Stimulated activated naive CD4-positive, alpha-beta T cell (primary cell): ENCODE results near the gene KRTAP10-6.
"Not testable (repeated sequence)": the region's sequence is repeated elsewhere in the genome, so short reads cannot be mapped to it uniquely, and the experiment has no call there.

Source experiments
- DNase-seq, 6 experiments: peaks; one replicate each; lab custom pipeline; 2025; lab: John Stamatoyannopoulos, UW

The KRTAP10-6 gene

DNA sequence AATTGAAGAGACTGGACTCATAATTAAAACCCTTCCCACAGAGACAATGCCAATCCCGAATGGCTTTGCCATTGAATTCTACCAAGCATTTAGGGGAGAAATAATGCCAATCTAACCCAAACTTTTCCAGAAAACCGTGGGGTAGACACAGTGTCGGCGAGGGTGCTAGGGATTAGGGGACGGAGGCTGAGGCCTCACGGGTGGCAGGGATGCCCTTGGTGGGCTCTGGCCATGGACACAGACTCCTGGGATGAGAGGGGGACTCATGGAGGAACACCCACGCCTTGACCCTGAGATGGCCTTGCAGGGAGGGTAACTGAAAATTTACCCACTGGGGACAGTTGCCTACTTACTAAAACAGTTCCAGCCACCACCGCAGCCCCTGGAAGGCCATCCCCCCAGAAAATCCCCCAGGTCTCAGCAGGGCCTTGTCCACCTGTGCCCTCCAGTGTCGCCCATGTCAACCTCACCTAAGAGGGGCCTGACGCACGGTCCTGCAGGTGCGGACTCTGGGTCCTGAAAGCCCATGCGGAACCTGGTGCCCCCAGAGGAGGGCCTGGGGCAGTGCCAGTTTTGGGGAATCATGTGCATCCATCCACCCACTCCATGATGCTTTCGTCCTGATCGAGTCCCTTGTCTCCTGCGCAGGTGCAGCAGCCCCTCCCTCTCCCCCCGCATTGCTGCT lies 13.8 kb downstream of the KRTAP10-6 start:
- no peak for DNase-seq

- no peak for DNase-seq
These were observed 16.3 kb downstream of the KRTAP10-6 start for GRCh38 chr21:44576025-44576420.

DNA sequence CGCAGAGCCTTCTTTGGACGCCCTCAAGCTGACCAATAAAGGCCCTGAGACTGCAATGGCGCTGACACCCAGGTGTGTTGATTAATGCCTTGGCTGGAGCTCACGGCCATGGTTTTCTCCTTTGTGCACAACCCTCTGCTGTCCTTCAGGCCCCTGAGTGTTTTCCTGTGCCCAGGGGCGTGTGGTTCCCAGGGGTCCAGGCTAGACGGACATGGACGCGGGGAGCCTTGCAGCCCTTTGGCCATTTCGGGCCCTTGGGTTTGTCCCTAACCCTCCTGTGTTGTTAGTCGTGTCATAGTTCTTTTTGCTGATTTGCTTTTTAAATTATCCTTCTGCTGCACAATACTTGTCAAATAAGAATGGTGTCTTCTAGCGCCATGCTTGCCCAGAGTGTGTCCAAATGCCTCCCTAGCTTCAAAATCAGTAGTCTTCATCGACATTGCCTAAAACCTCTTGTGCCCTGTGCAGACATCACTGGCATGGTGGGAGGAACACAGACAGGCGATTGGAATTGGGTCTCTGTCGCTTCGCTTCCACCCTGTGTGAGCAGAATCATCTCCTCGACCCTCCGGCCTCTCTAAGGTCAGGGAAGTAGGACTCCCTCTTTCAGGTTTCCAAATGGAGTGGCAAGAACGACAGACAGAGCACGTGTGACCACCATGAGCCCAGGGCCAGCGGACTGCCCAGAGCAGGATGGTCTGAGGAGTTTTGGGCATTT lies 16.8 kb downstream of the KRTAP10-6 start:
- no peak for DNase-seq

DNA sequence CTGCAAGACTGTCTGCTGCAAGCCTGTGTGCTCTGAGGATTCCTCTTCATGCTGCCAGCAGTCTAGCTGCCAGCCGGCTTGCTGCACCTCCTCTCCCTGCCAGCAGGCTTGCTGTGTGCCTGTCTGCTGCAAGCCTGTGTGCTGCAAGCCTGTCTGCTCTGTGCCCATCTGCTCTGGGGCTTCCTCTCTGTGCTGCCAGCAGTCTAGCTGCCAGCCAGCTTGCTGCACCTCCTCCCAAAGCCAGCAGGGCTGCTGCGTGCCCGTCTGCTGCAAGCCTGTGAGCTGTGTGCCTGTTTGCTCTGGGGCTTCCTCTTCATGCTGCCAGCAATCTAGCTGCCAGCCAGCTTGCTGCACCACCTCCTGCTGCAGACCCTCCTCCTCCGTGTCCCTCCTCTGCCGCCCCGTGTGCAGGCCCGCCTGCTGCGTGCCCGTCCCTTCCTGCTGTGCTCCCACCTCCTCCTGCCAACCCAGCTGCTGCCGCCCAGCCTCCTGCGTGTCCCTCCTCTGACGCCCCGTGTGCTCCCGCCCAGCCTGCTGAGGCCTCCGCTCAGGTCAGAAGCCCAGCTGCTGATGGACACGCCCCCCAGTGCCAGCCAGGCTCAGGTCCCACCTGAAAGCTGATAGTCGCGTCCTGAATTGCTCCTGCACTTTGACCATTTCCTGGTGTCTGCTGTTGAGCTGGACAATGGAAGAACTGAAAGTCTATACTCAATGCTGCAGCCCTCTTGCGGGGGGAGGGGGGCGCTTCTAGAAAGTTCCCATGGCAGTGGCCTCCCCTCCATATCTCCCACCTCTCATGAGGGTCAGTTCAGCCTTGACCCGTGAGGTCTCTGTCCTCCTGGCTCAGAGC lies 17.6 kb downstream of the KRTAP10-6 start:
- no peak for DNase-seq

DNA sequence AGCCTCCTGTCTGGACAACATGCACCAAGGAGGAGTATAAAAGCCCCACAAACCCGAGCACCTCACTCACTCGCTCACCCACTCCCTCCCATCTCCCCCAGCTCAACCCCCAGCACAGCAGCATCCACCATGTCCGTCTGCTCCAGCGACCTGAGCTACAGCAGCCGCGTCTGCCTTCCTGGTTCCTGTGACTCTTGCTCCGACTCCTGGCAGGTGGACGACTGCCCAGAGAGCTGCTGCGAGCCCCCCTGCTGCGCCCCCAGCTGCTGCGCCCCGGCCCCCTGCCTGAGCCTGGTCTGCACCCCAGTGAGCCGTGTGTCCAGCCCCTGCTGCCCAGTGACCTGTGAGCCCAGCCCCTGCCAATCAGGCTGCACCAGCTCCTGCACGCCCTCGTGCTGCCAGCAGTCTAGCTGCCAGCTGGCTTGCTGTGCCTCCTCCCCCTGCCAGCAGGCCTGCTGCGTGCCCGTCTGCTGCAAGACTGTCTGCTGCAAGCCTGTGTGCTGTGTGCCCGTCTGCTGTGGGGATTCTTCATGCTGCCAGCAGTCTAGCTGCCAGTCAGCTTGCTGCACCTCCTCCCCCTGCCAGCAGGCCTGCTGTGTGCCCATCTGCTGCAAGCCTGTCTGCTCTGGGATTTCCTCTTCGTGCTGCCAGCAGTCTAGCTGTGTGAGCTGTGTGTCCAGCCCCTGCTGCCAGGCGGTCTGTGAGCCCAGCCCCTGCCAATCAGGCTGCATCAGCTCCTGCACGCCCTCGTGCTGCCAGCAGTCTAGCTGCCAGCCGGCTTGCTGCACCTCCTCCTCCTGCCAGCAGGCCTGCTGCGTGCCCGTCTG lies 18.5 kb downstream of the KRTAP10-6 start, which contains the start of gene KRTAP10-4:
TSS of gene KRTAP10-4 (plus strand) at position 100 of the 827 bp plus-strand sequence. CDS start at position 130, 30 bp downstream.
- not testable (repeated sequence) for DNase-seq

GRCh38 chr21:44572959-44573583 lies 19.2 kb downstream of the KRTAP10-6 start:
- DNase-seq, result no peak

- no peak for DNase-seq
These were observed 20.2 kb downstream of the KRTAP10-6 start for GRCh38 chr21:44571844-44572782.

- no peak for DNase-seq
These were observed 21.0 kb downstream of the KRTAP10-6 start for GRCh38 chr21:44571296-44571695.

DNA sequence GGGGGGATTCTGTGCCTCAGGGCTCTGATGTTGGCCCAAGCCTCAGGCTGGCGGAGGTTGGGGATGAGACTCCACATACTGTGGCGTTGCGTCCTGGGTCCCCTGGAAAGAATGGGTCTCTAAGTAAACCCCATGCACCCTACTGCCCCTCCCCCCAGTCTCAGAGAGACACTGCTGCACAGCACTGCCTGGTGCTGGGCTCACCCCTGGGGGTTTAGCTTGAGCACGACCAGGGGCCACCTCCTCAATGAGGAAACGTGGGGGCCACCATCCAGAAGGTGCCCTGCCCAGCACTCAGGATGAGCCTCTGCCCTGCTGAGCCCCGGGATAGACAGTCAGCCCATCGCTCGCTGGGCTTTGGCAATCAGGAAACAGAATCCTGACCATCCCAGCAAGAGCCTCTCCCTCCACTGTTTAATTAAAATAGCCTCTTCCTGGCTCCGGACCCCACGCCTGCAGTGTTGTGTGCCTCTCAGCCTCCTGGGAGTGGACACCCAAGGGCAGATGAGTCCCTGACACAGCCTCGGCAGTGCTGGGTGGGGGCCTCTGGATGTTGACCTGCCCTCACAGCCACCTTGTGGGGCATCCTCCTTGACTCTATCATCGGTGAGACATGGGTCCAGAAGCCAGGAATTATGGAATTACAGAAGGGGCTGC lies 22.3 kb downstream of the KRTAP10-6 start:
- DNase-seq, result no peak

GRCh38 chr21:44568667-44569556 lies 23.4 kb downstream of the KRTAP10-6 start:
- DNase-seq, result no peak

DNA sequence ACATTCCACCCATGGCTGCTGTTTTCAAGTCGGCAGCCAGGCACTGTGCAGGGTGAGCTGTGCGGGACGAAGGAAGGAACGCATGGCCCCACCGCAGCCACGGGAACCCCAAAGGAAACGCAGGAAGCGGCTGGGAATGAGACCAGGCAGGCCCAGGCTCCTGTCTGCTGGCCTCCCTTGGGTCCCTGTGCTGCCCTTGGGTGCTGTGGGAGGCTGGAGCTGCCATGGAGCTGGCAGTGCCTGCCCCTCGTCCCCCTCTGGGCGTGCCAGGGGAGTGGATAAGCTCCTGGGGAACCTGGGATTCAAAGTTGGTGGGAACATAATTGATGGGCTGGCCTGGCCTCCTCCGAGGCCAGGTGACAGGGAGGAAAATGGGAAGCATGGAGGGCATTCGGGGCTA lies 24.0 kb downstream of the KRTAP10-6 start:
- no peak for DNase-seq

- no peak for DNase-seq
These were observed 24.7 kb downstream of the KRTAP10-6 start for GRCh38 chr21:44567481-44568171.

DNA sequence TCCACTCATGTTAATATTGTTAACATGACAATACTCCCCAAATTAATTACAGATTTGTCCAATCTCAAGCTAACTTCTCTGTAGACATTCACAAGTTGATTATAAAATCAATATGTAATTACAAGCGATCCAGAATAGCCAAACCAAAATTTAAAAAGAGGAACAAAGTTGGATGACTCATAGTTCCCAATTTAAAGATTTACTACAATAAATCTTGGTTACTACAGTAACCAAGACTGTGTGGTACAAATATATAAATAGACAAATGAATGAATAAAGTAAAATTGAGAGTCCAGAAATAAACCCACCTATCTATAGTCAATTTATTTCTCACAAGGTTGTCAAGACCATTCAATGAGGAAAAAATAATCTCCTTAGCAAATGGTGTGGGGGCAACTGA lies 25.9 kb downstream of the KRTAP10-6 start:
- DNase-seq, result no peak

GRCh38 chr21:44564886-44565598 lies 27.3 kb downstream of the KRTAP10-6 start:
- DNase-seq, result no peak

- no peak for DNase-seq
These were observed 28.2 kb downstream of the KRTAP10-6 start for GRCh38 chr21:44564099-44564498.

GRCh38 chr21:44558695-44559094 lies 33.6 kb downstream of the KRTAP10-6 start, which contains the start of gene KRTAP10-3:
Gene KRTAP10-3, minus strand, starts transcription at chr21:44558795. Its CDS starts 80 bp downstream, at chr21:44558715.
- no peak for DNase-seq

DNA sequence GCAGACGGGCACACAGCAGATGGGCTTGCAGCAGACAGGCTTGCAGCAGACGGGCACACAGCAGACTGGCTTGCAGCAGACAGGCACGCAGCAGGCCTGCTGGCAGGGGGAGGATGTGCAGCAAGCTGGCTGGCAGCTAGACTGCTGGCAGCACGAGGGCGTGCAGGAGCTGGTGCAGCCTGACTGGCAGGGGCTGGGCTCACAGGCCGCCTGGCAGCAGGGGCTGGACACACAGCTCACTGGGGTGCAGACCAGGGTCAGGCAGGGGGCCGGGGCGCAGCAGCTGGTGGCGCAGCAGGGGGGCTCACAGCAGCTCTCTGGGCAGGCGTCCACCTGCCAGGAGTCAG lies 34.0 kb downstream of the KRTAP10-6 start:
- not testable (repeated sequence) for DNase-seq
